Pancreas (tissue), 10 donors: ENCODE data around the gene ACAP3. TPM values are rescaled to one million over a fixed set of nuclear protein-coding genes. Genes with fewer than 3 reads are reported as not detected.

ENCODE experiments used
- ATAC-seq, 4 donors: fragments of 200-7000 bp; cut with Tn5 transposase; one replicate each; pipeline versions ENCODE4 v1.8.0 to v1.9.1; 2020; ENCODE audit warnings: mild to moderate bottlenecking in 4 of 4, moderate library complexity in 4 of 4
- DNase-seq, 6 donors: peaks; one replicate each; pipeline ENCODE4 v3.0.0-alpha.2; 2020
- FAIRE-seq: peaks from 2 replicates; lab custom pipeline; 2012; peaks lifted over from hg19 to GRCh38; lab: Jason Lieb, UNC
- H3K27ac ChIP-seq, 4 donors: fragments of 200-600 bp; sonication (generic); 1 replicate in 3 of 4; 2 replicates in 1 of 4; pipeline versions ENCODE4 v1.5.0 to v1.8.0; 2020
- H3K27me3 ChIP-seq, 4 donors: fragments of 200-600 bp; one replicate each; pipeline ENCODE4 v1.8.0; 2021
- H3K36me3 ChIP-seq, 3 donors: fragments of 200-600 bp; sonication (generic) in 1 of 3; one replicate each; pipeline versions ENCODE4 v1.5.0 to v1.8.0; 2020 to 2021
- H3K4me1 ChIP-seq, 3 donors: fragments of 200-600 bp; one replicate each; pipeline ENCODE4 v1.8.0; 2021
- H3K4me3 ChIP-seq, 4 donors: fragments of 200-600 bp; sonication (generic) in 2 of 4; one replicate each; pipeline versions ENCODE4 v1.5.0 to v1.8.0; 2020 to 2021
- H3K9me3 ChIP-seq, 4 donors: fragments of 200-600 bp; one replicate each; pipeline ENCODE4 v1.8.0; 2021
- CTCF ChIP-seq, 4 donors: fragments of 200-600 bp; sonication (generic) in 3 of 4; IDR thresholded peaks; one replicate each; pipeline versions ENCODE4 v1.5.0 to v1.8.0; 2021; ENCODE audit warnings: antibody characterized with exemption in 4 of 4
- WGBS, 2 donors: extraction: QIAGEN DNeasy Blood & Tissue Kit; methylation state at CpG; one replicate each; pipeline ENCODE4 v1.1.7; 2013; 5-methylcytosine and 5-hydroxymethylcytosine counted together
- intact Hi-C, 3 donors: fragments of 100-400 bp; cut with DNase I; formaldehyde crosslinking; loops; one replicate each; pipeline versions ENCODE4 v1.11.1 to v1.14.2; 2022
- polyA plus RNA-seq, 2 donors: library from polyadenylated mRNA; stranded (reverse); fragments of 200-250 nt; gene quantifications; one replicate each; pipeline ENCODE4 v1.2.3, GENCODE V29; 2013
- total RNA-seq, 6 donors: library from RNA; stranded (reverse); fragmentation: NEBNext Ultra II Directional in 4 of 6; extraction: Animal tissue kit (Norgen Biotek cat#: 25700) in 4 of 6; gene quantifications; one replicate each; pipeline versions ENCODE4 v1.2.1 to v1.2.4, GENCODE V29; 2021 to 2023
- donor health status: healthy with polysubstance abuse.
- donor health status: DM: no; HTN: no; CAD: no; lungs with moderate emphysema.
- donor health status: DM: no; HTN: no; CAD: no.
- donor health status: control.
- donor health status: control.
- donor health status: Bipolar disorder and iron deficiency.
- donor health status: DM: yes; HTN: yes; CAD: no.
- donor health status: DM: no; HTN: no; CAD: no.
- donor health status: DM: no; HTN: no; CAD: no.
- donor health status: DM: yes; HTN: yes; CAD: no.

ACAP3 gene, protein sequence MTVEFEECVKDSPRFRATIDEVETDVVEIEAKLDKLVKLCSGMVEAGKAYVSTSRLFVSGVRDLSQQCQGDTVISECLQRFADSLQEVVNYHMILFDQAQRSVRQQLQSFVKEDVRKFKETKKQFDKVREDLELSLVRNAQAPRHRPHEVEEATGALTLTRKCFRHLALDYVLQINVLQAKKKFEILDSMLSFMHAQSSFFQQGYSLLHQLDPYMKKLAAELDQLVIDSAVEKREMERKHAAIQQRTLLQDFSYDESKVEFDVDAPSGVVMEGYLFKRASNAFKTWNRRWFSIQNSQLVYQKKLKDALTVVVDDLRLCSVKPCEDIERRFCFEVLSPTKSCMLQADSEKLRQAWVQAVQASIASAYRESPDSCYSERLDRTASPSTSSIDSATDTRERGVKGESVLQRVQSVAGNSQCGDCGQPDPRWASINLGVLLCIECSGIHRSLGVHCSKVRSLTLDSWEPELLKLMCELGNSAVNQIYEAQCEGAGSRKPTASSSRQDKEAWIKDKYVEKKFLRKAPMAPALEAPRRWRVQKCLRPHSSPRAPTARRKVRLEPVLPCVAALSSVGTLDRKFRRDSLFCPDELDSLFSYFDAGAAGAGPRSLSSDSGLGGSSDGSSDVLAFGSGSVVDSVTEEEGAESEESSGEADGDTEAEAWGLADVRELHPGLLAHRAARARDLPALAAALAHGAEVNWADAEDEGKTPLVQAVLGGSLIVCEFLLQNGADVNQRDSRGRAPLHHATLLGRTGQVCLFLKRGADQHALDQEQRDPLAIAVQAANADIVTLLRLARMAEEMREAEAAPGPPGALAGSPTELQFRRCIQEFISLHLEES
- total RNA-seq: 10 to 100 TPM; 15.2 to 31.4 (median 18.7) TPM
- polyA plus RNA-seq: 100 to 1,000 TPM in 1 of 2 donors, 10 to 100 TPM in 1; 76.0 to 133 TPM

DNA sequence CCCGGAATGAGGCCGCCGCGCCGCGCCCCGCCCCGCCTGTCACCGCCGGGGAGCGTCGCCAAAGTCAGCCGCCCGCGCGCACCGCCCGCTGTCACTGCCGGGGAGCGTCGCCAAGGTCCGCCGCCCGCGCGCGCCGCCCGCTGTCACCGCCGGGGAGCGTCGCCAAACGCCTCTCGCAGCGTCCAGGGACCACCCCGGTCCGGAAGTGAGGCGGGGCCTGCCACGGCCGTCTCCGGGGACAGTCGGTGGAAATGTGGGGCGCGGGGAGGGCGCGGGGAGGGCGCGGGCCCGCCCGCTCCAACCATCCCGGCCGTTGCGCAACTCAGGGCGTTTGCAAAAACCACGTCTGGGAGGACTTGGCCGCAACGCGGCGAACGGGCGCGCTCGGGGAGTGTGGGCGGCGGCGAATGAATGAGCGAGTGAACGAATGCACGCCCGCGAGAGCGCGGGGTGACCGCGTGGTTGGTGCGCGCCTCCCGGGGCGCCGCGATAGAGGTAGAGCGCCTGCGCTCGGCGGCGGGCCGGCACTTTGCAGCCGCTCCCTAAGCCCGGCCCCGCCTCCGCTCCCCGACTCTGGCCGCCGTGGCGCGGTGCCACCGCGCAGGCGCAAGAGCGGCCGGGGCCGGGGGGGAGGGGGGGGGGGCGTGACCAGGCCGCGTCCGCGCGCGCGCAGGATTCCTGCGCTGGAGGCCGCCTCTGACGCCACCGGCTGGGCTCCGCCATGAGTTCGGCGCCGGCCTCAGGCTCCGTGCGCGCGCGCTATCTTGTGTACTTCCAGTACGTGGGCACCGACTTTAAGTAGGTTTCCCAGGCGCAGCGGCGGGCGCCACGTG, at the start of gene ACAP3, which contains the start of gene PUSL1:
TSS of gene ACAP3 (minus strand) at position 8 of the 833 bp plus-strand sequence. CDS start 115 bp downstream, outside the sequence.
TSS of gene PUSL1 (plus strand) at position 675 of the 833 bp plus-strand sequence. CDS start at position 722, 47 bp downstream.
- intact Hi-C loops: no loop called here

DNA sequence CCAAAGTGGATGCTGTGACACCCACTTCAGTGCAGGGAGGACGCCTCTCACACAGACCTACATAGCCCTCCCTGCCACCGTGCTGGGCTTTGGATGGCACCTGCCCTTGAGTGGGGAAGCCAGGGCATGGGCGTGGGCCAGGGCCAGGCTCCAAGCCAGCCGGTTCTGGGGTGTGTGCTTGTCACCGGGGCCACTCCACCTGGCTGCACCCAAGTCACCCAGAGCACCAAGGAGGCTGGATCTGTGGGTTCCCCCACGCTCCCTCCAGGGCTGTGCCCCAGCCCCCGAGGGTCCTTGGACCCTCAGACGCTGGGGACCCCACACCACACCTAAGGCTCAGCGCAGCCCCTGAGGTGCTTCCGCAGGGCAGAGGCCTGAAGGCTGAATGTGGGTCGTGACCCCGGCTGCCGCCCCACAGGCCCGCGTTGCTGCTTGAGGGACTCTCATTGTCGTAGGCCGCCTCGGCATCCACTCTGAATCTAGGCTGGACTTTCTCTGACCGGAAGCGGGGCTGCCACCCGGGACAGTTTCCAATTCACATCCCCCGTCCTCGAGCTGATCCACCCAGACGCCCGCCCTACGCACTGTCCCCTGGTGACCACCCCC, 49.2 kb upstream of the ACAP3 start:
- Histone ChIP-seq H3K4me1 (no peaks in the 10 kb centered on the region), H3K27me3 (no peaks in the 10 kb centered on the region), H3K4me3 (peak overlapping the region in 1 of 4 donors; percentile 19), H3K9me3 (no peaks in the 10 kb centered on the region), H3K27ac (no peak overlapping the region), H3K36me3 (no peaks in the 10 kb centered on the region)
- no peak for TF ChIP-seq CTCF (IDR thresholded peaks at IDR 0.05)
- DNase-seq (peak in 3 of 6 donors; percentile 14 to 79 (median 33)), FAIRE-seq (no peak), ATAC-seq (no peak)
- intact Hi-C loops: no loop called here
- WGBS, 2 donors: 60 to 62% methylated on average over 25 to 26 of the region's 26 CpGs

More for the DNA sequence above, at the start of gene ACAP3, which contains the start of gene PUSL1:
- Histone ChIP-seq H3K4me1 (peaks cover 7 to 28% (median 24%) of the 10 kb centered on the region in 3 donors), H3K27me3 (no peaks in the 10 kb centered on the region), H3K27ac (peak within 1 kb of the TSS; percentile 90 to 97 (median 94)), H3K9me3 (no peaks in the 10 kb centered on the region), H3K36me3 (peaks cover 0 to 16% (median 8%) of the 10 kb centered on the region in 3 donors), H3K4me3 (peak within 1 kb of the TSS; percentile 57 to 92 (median 84))
- no peak for FAIRE-seq
- no peak for TF ChIP-seq CTCF (IDR thresholded peaks at IDR 0.05)
- ATAC-seq: peak; percentile 78 to 84 (median 81)
- DNase-seq: peak; percentile 81 to 94 (median 89)
- 0% methylated on average over 52 to 130 of the region's 131 CpGs for WGBS, 2 donors

- intact Hi-C loops: no loop called here
- 35 to 38% methylated on average over 8 of the region's 8 CpGs for WGBS, 2 donors
- no peaks in the 10 kb centered on the region for H3K27me3 ChIP-seq
- no peaks in the 10 kb centered on the region for H3K36me3 ChIP-seq
- FAIRE-seq: no peak
- H3K9me3 ChIP-seq: no peaks in the 10 kb centered on the region
- no peak for ATAC-seq
- no peaks in the 10 kb centered on the region for H3K4me1 ChIP-seq
- no peak for TF ChIP-seq CTCF (IDR thresholded peaks at IDR 0.05)
- no peak overlapping the region for H3K27ac ChIP-seq
- peak in 4 of 6 donors; percentile 4 to 66 (median 30) for DNase-seq
- H3K4me3 ChIP-seq: no peak overlapping the region
These were observed 48.6 kb upstream of the ACAP3 start for GRCh38 chr1:1356166-1356795.

DNA sequence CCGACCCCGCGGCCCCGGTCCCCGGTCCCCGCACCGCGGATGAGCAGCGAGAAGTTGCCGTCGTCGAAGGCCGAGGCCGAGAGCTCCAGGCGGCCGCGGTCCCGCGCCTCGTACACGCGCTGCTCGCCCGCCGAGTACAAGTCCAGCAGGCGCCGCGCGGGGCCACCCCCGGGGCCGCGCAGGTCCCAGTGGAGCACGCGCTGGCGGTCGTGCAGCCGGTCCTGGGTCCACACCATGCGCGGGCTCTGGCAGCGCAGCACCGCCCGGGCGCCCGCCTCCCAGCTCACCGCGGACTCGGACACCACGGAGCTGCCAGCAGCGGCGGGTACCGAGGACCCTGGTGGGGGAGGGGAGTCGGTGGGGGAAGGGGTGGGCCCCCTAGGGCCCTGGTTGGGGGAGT, 47.7 kb upstream of the ACAP3 start:
- Histone ChIP-seq H3K9me3 (no peaks in the 10 kb centered on the region), H3K4me1 (no peaks in the 10 kb centered on the region), H3K27me3 (no peaks in the 10 kb centered on the region), H3K4me3 (peak overlapping the region in 1 of 4 donors; percentile 31), H3K27ac (no peak overlapping the region), H3K36me3 (no peaks in the 10 kb centered on the region)
- WGBS, 2 donors: 1% methylated on average over 43 to 52 of the region's 52 CpGs
- intact Hi-C loops: no loop called here
- no peak for TF ChIP-seq CTCF (IDR thresholded peaks at IDR 0.05)
- ATAC-seq (peak in 3 of 4 donors; percentile 23 to 47 (median 26)), DNase-seq (peak in 4 of 6 donors; percentile 14 to 84 (median 28)), FAIRE-seq (no peak)
